SH-SY5Y (cell line): ENCODE measurements around the gene RNF112.

Source experiments
- GATA2 ChIP-seq: IDR thresholded peaks from 2 replicates; pipeline ENCODE4 v1.6.1; 2011; ENCODE audit warnings: mild to moderate bottlenecking, low read depth, low read length
- GATA3 ChIP-seq: IDR thresholded peaks from 2 replicates; pipeline ENCODE4 v1.6.1; 2011; ENCODE audit warnings: low read depth, mild to moderate bottlenecking, low read length, moderate library complexity

RNF112 gene

GRCh38 chr17:19457830-19458271, 46.8 kb downstream of the RNF112 start:
- TF ChIP-seq GATA3 (no peak), GATA2 (no peak)

GRCh38 chr17:19460700-19461099, 49.7 kb downstream of the RNF112 start:
- no peak for TF ChIP-seq GATA2
- no peak for TF ChIP-seq GATA3

DNA sequence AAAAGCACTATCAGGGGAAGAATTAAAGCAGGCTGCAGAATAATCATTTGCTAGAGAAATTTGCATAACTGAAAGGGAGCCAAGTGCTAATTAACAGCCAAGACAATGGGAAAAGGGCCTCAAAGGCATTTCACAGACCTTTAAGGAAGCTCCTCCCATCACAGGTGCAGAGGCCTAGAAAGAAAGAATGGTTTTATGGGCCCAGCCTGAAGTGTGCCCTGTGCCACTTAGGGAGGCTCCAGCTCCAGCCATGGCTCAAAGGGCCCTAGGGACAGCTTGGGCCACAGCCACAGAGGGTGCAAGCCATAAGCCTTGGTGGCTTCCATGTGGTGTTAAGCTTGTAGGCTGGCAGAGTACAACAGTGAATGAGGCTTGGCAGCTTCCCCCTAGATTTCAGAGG, 50.1 kb downstream of the RNF112 start:
- TF ChIP-seq GATA3 (no peak), GATA2 (no peak)

- no peak for TF ChIP-seq GATA2
- TF ChIP-seq GATA3 = no peak
Observed at GRCh38 chr17:19461681-19462080, 50.6 kb downstream of the RNF112 start.

- TF ChIP-seq GATA2 (no peak), GATA3 (no peak)
Observed at GRCh38 chr17:19464031-19465026, 53.3 kb downstream of the RNF112 start.
